Tibial nerve (tissue), 3 donors: ENCODE measurements around the gene NFIL3.

Experiments used
- POLR2A ChIP-seq, 2 donors: fragments of 450-650 bp; IDR thresholded peaks; one replicate each; pipeline ENCODE4 v1.6.1; 2017; ENCODE audit warnings: antibody characterized with exemption in 2 of 2, mild to moderate bottlenecking in 2 of 2, moderate library complexity in 2 of 2
- TF ChIP-seq, protein P1 (sequence below), 5 experiments: fragments of 200-600 bp in 3 of 5; fragments of 450-650 bp in 2 of 5; sonication (generic) in 3 of 5; IDR thresholded peaks; one replicate each; pipeline ENCODE4 v1.5.1; 2016 to 2019; ENCODE audit warnings: antibody characterized with exemption in 5 of 5, mild to moderate bottlenecking in 3 of 5, moderate library complexity in 2 of 5

DNA sequence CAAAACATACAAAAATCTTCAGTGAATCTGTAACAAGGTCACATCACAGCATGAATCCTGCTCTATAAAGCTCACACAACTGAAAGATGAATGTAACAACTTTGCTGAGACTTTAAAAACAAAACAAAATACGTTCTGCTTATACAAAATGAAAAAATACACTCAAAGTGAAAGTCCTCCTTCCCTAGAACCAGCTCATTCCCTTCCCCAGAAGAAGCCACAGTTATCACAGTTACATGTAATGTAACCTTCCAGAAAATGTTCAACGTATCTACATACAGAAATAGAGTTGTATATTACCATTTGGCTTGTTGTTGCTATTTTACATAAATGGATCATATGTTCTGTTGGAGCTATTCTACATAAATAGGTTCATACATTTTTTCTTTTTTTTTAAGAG, 64.5 kb downstream of the NFIL3 start:
- TF ChIP-seq POLR2A (IDR thresholded peaks at IDR 0.05) = no peak
- TF ChIP-seq, protein P1, sequence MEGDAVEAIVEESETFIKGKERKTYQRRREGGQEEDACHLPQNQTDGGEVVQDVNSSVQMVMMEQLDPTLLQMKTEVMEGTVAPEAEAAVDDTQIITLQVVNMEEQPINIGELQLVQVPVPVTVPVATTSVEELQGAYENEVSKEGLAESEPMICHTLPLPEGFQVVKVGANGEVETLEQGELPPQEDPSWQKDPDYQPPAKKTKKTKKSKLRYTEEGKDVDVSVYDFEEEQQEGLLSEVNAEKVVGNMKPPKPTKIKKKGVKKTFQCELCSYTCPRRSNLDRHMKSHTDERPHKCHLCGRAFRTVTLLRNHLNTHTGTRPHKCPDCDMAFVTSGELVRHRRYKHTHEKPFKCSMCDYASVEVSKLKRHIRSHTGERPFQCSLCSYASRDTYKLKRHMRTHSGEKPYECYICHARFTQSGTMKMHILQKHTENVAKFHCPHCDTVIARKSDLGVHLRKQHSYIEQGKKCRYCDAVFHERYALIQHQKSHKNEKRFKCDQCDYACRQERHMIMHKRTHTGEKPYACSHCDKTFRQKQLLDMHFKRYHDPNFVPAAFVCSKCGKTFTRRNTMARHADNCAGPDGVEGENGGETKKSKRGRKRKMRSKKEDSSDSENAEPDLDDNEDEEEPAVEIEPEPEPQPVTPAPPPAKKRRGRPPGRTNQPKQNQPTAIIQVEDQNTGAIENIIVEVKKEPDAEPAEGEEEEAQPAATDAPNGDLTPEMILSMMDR (IDR thresholded peaks at IDR 0.05) = no peak
